NCI-H748 treated with DMSO at 0.1 percent for 48 hours (cell line): ENCODE results near the gene SLC16A3.

Experiments used
- DNase-seq: peaks from one replicate; lab custom pipeline; 2025; lab: John Stamatoyannopoulos, UW

The SLC16A3 gene

DNA sequence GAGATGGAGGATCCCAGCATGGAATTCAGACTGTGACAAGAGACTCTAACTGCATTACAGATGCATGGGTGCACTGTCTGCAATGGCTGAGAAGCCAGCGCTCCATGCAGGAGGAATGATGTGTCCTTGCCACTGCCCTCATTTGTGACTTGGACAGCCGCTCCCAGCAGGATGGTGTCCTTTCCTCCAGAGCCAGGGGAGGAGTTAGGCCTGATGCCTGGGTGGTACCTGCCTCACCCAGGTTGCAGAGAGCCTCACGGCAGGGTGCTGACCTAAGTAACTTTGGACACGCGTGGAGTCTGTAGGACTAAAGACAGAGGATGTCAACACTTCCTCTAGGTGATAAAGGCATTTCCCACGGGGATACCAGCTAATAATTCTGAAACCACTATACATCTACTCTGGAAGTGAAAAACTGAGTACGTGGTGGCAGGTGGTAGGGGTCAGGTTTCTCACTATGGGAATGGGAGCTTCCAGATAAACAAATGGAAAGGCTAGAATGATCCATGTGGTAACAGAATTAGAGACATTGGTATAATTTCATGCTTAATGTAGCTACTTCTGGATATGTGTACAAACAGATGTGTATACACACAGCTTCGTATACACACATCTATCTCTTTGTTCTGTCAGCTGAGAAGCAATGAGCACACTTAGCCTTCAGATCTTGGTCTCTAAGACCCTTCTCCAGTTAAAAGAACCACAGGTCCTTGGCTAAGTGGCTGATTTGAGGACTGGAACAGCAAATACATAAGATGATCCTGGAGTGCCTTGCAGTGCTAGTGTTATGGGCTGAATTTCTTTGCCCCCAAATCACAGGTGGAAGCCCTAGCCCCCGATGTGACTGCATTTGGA lies 58.4 kb downstream of the SLC16A3 start:
- no peak for DNase-seq

GRCh38 chr17:82287868-82288801 lies 59.3 kb downstream of the SLC16A3 start:
- DNase-seq, result no peak
